Peyer's patch (tissue), 4 donors: Measurements from ENCODE around the gene MTRFR. TPM values are rescaled to one million over a fixed set of nuclear protein-coding genes. Genes with fewer than 3 reads are reported as not detected.
A peak's percentile ranks its signal among the peaks of the same experiment; 100 is the strongest.

Experiments
- DNase-seq, 3 donors: peaks; one replicate each; pipeline ENCODE4 v3.0.0-alpha.2; 2017 to 2019
- H3K27ac ChIP-seq, 4 donors: fragments of 200-600 bp; sonication (generic); one replicate each; pipeline ENCODE4 v1.5.1; 2016 to 2019
- H3K27me3 ChIP-seq, 2 donors: fragments of 200-600 bp; sonication (generic); one replicate each; pipeline ENCODE4 v1.5.1; 2019
- H3K36me3 ChIP-seq, 3 donors: fragments of 200-600 bp; sonication (generic); one replicate each; pipeline ENCODE4 v1.5.1; 2016 to 2019
- H3K4me1 ChIP-seq, 4 donors: fragments of 200-600 bp; sonication (generic); one replicate each; pipeline ENCODE4 v1.5.1; 2016 to 2019
- H3K4me3 ChIP-seq, 4 donors: fragments of 200-600 bp; sonication (generic); 1 replicate in 3 of 4; 2 replicates in 1 of 4; pipeline ENCODE4 v1.5.1; 2016 to 2019; ENCODE audit warnings: mild to moderate bottlenecking in 1 of 4
- H3K9me3 ChIP-seq, 4 donors: fragments of 200-600 bp; sonication (generic); one replicate each; pipeline ENCODE4 v1.5.1; 2016 to 2019; ENCODE audit warnings: mild to moderate bottlenecking in 1 of 4
- POLR2A ChIP-seq, 2 donors: fragments of 450-650 bp; IDR thresholded peaks; one replicate each; pipeline ENCODE4 v1.5.1; 2017; ENCODE audit warnings: antibody characterized with exemption in 2 of 2, mild to moderate bottlenecking in 2 of 2, moderate library complexity in 2 of 2
- total RNA-seq, 4 donors: library from RNA; depleted of rRNA; stranded (reverse); fragments of >200 nt; gene quantifications; one replicate each; pipeline ENCODE4 v1.1.0, GENCODE V29; 2016
- TF ChIP-seq, protein P1 (sequence below), 6 experiments: fragments of 450-650 bp in 4 of 6; fragments of 200-600 bp in 2 of 6; sonication (generic) in 1 of 6; IDR thresholded peaks; one replicate each; pipeline ENCODE4 v1.5.1; 2017 to 2019; ENCODE audit warnings: antibody characterized with exemption in 6 of 6, mild to moderate bottlenecking in 3 of 6, moderate library complexity in 1 of 6

The MTRFR gene
- total RNA-seq, 4 donors from 2014 or later = 10.2 to 23.1 (median 17.1) TPM

DNA sequence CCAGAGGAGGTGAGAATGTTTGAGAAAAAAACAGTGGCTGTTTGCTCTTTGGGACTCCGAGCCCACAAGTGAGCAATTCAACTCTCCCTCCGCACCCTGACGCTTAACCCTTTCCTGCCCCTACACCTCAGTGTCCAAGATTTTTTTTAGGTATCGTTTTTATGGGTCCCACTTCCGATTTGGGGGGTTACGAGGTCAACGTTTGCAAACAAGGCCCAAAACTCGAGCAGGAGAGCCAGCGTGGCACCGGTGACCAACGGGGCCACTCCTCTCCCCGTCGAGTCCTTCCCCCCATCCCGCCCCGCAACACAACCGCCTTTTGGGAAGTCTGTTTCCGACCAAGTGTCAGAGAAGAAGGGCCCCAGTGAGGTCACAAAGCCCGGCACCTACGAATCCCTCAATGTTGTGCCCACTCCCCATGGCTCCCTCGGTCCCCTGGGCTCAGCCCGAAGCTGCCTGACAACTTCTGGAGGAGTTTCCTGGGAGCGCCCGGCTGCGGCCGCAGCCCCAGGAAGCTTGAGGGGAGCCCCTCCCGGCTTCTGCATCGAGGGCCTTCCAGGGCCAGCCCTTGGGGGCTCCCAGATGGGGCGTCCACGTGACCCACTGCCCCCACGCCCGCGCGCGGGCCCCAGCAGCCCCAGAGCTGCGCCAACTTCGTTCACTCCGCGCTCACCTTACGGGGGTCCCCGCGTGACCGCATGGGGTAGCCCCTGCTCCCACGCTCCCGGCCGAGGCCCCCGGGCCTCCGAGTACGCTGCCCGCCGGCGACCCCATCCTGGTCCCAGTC is 37.2 kb downstream of the MTRFR start:
- Histone ChIP-seq H3K4me1 (peaks cover 0 to 31% (median 13%) of the 10 kb centered on the region in 4 donors), H3K4me3 (peak overlapping the region; percentile 60 to 96 (median 70)), H3K27me3 (no peaks in the 10 kb centered on the region), H3K27ac (peak overlapping the region; percentile 47 to 89 (median 65)), H3K9me3 (no peaks in the 10 kb centered on the region), H3K36me3 (peaks cover 0 to 8% (median 0%) of the 10 kb centered on the region in 3 donors)
- TF ChIP-seq, protein P1, sequence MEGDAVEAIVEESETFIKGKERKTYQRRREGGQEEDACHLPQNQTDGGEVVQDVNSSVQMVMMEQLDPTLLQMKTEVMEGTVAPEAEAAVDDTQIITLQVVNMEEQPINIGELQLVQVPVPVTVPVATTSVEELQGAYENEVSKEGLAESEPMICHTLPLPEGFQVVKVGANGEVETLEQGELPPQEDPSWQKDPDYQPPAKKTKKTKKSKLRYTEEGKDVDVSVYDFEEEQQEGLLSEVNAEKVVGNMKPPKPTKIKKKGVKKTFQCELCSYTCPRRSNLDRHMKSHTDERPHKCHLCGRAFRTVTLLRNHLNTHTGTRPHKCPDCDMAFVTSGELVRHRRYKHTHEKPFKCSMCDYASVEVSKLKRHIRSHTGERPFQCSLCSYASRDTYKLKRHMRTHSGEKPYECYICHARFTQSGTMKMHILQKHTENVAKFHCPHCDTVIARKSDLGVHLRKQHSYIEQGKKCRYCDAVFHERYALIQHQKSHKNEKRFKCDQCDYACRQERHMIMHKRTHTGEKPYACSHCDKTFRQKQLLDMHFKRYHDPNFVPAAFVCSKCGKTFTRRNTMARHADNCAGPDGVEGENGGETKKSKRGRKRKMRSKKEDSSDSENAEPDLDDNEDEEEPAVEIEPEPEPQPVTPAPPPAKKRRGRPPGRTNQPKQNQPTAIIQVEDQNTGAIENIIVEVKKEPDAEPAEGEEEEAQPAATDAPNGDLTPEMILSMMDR (IDR thresholded peaks at IDR 0.05) = no peak
- TF ChIP-seq POLR2A (IDR thresholded peaks at IDR 0.05) = no peak
- peak in 1 of 3 donors; percentile 50 for DNase-seq

DNA sequence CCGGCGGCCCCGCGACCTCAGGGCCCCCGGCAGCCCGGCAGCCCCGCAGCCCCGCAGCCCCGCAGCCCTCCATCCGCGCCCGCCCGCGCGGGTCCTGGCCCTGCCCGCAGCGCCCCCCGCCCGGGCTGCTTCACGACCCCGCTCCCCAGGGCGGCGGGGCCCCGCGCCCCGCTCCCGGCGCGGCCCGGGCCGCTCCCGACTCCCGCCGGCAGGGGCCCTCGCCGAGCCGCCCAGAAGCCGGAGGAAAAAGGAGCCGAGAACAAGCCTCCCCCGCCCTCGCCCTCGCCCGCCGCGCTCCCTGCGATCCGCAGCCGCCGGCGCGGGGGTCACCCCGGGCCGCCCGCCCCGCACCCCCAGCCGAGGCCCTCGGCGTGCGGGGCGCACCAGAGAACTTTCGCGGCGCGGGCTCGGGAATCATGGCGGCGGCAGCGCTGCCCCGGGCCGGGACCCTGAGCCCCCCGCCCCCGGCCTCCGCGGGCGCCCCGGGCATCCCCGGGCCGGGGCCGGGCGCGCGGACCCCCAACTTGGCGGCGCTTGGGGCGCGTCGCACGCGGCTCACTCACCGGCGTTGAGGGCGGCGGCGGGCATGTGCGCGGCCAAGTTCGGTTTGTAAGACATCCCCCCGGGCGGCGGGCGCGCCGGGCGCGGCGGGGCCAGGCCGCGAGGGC is 37.9 kb downstream of the MTRFR start:
- Histone ChIP-seq H3K27me3 (no peaks in the 10 kb centered on the region), H3K27ac (peak overlapping the region; percentile 47 to 89 (median 65)), H3K4me3 (peak overlapping the region; percentile 60 to 96 (median 70)), H3K9me3 (no peaks in the 10 kb centered on the region), H3K36me3 (peaks cover 0 to 3% (median 0%) of the 10 kb centered on the region in 3 donors), H3K4me1 (peaks cover 0 to 31% (median 13%) of the 10 kb centered on the region in 4 donors)
- peak; percentile 67 to 86 (median 83) for DNase-seq
- TF ChIP-seq, protein P1 (IDR thresholded peaks at IDR 0.05) = peak; percentile 41 to 78 (median 58)
- no peak for TF ChIP-seq POLR2A (IDR thresholded peaks at IDR 0.05)

DNA sequence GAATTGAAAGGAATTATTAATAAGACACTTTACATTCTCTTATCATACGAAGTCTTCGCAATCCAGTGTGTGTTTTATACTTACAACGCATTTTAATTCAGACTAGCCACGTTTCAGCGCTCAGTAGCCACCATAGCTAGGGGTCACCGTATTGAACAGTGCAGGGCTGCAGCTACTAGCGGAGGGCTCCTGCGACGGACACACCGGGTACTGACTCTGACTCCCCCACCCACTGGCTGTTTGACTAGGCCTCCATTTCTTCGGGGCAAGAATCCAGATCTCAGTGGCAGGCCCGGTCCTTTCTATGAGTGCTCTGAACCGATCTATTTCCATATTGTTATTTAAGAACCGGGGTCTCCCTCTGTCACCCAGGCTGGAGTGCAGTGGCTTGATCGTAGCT is 39.9 kb downstream of the MTRFR start:
- no peak overlapping the region for H3K27ac ChIP-seq

DNA sequence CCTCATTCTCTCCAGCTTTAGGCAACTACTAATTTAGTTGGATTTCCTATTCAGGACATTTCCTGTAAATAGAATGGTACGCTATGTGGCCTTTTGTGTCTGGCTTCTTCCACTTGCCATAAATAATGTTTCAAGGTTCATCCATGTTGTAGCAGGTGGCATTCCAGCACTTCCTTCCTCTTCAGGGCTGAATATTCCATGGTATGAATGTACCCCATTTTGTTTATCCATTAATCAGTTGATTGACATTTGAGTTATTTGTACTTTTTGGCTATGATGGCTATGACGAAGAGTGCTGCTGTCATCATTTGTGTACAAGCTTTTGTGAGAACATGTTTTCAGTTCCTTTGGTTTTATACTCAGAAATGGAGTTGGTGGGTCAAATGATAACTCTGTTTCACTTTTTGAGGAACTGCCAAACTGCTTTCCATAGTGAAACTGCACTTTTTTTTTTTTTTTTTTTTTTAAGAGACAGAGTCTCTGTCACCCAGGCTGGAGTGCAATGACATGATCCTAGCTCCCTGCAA is 44.9 kb downstream of the MTRFR start:
- Histone ChIP-seq H3K27ac (peak overlapping the region in 2 of 4 donors; percentile 2 to 50), H3K9me3 (no peaks in the 10 kb centered on the region), H3K4me1 (no peaks in the 10 kb centered on the region), H3K36me3 (no peaks in the 10 kb centered on the region), H3K27me3 (no peaks in the 10 kb centered on the region), H3K4me3 (no peak overlapping the region)
- peak in 1 of 3 donors; percentile 21 for DNase-seq
- no peak for TF ChIP-seq POLR2A (IDR thresholded peaks at IDR 0.05)
- TF ChIP-seq, protein P1 (IDR thresholded peaks at IDR 0.05) = no peak

More for the DNA sequence above, 39.9 kb downstream of the MTRFR start:
- H3K36me3 ChIP-seq = no peaks in the 10 kb centered on the region
- no peak overlapping the region for H3K4me3 ChIP-seq
- peak in 1 of 3 donors; percentile 41 for DNase-seq
- H3K27me3 ChIP-seq = no peaks in the 10 kb centered on the region
- no peaks in the 10 kb centered on the region for H3K9me3 ChIP-seq
- TF ChIP-seq, protein P1 (IDR thresholded peaks at IDR 0.05) = no peak
- no peak for TF ChIP-seq POLR2A (IDR thresholded peaks at IDR 0.05)
- peaks cover 0 to 26% (median 12%) of the 10 kb centered on the region in 4 donors for H3K4me1 ChIP-seq

DNA sequence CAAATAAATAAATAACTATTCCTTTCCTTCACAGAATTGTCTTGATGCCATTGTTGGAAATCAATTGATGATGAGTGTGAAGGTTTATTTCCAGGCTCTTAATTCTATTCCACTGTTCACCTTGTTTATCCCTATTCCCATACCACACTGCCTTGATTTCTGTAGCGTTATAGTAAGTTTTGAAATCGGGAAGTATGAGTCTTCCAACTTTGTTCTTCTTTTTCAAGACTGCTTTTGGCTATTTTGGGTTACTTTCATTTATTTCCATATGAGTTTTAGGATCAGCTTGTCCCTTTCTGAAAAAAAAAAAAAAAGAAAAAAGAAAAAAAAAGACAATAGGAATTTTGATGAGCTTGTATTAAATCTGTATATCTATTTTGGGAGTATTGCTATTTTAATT is 47.7 kb downstream of the MTRFR start:
- no peaks in the 10 kb centered on the region for H3K4me1 ChIP-seq
- DNase-seq = no peak
- H3K9me3 ChIP-seq = no peaks in the 10 kb centered on the region
- H3K27ac ChIP-seq = no peak overlapping the region
- no peaks in the 10 kb centered on the region for H3K27me3 ChIP-seq
- no peaks in the 10 kb centered on the region for H3K36me3 ChIP-seq
- H3K4me3 ChIP-seq = no peak overlapping the region
- TF ChIP-seq, protein P1 (IDR thresholded peaks at IDR 0.05) = no peak
- TF ChIP-seq POLR2A (IDR thresholded peaks at IDR 0.05) = no peak
